ENCODE measurements around the gene ZNFX1. TPM values are rescaled to one million over a fixed set of nuclear protein-coding genes. Genes with fewer than 3 reads are reported as not detected.

ZNFX1 gene
- total and polyA plus RNA-seq, 9 of the 15 experiments (the other 6 are each of a cell fraction or from before 2014, with no cell fraction given): 3.8 to 13.8 (median 10.3) TPM

- TF ChIP-seq ELK1 (CRISPR knock-in tag; IDR thresholded peaks at IDR 0.05) (no peak), MAFK (IDR thresholded peaks at IDR 0.05; ENCODE audit: low read length) (peak; percentile 89), MAFG (tag; conservative IDR thresholded peaks at IDR 0.05) (peak; percentile 96), NFYB (IDR thresholded peaks at IDR 0.05; ENCODE audit: extremely low read depth, insufficient read length) (no peak), TCF7L2 (IDR thresholded peaks at IDR 0.05; ENCODE audit: low read depth, low read length) (no peak), ZBTB11 (CRISPR knock-in tag; IDR thresholded peaks at IDR 0.05) (no peak), SNIP1 (IDR thresholded peaks at IDR 0.05; ENCODE audit: low read depth) (no peak), ZNF445 (CRISPR knock-in tag; IDR thresholded peaks at IDR 0.05; ENCODE audit: low read depth) (no peak), MAFF (IDR thresholded peaks at IDR 0.05; ENCODE audit: low read length) (peak; percentile 93), POLR2A (conservative IDR thresholded peaks at IDR 0.05) (peak; percentile 25; the same call in 1 of the 2 replicates), CEBPG (CRISPR knock-in tag; IDR thresholded peaks at IDR 0.05) (no peak), CEBPG (tag; conservative IDR thresholded peaks at IDR 0.05 in 1 of 2, IDR thresholded peaks at IDR 0.05 in 1 of 2) (peak in 1 of 2 experiments; percentile 7; a peak in 2 of 4 replicates), CTBP1 (IDR thresholded peaks at IDR 0.05; ENCODE audit: borderline replicate concordance) (no peak), HNRNPUL1 (IDR thresholded peaks at IDR 0.05; ENCODE audit: low read length) (peak; percentile 70; the same call in 1 of the 2 replicates), C11orf30 (IDR thresholded peaks at IDR 0.05; ENCODE audit: low read depth) (peak; percentile 98), HIVEP1 (CRISPR knock-in tag; IDR thresholded peaks at IDR 0.05) (no peak), ZMIZ1 (IDR thresholded peaks at IDR 0.05; ENCODE audit: low read depth in 2 of 2, low read length in 2 of 2) (no peak), MYC (IDR thresholded peaks at IDR 0.05; ENCODE audit: low read depth, low read length) (no peak), MYC (CRISPR knock-in tag; IDR thresholded peaks at IDR 0.05; ENCODE audit: borderline replicate concordance, low read depth) (no peak), ZNF146 (CRISPR knock-in tag; IDR thresholded peaks at IDR 0.05; ENCODE audit: unreplicated experiment) (no peak), XRCC5 (IDR thresholded peaks at IDR 0.05; ENCODE audit: low read depth, low read length) (no peak)
These were observed 2.0 kb upstream of the ZNFX1 start (continued) for GRCh38 chr20:49279677-49280462.
